HG03575 (cell line): ENCODE data around the gene EGFL8.
"Not testable (repeated sequence)": the region's sequence is repeated elsewhere in the genome, so short reads cannot be mapped to it uniquely, and the experiment has no call there.

ENCODE experiments used
- ATAC-seq: cut with Tn5 transposase; IDR thresholded peaks from one replicate; pipeline ENCODE4 v1.9.1; 2021; ENCODE audit not compliant: unreplicated experiment, insufficient number of reproducible peaks, low FRiP score; ENCODE audit errors: extremely low read depth

Gene EGFL8

GRCh38 chr6:32190911-32191677 is 26.7 kb downstream of the EGFL8 start:
- ATAC-seq, result no peak

DNA sequence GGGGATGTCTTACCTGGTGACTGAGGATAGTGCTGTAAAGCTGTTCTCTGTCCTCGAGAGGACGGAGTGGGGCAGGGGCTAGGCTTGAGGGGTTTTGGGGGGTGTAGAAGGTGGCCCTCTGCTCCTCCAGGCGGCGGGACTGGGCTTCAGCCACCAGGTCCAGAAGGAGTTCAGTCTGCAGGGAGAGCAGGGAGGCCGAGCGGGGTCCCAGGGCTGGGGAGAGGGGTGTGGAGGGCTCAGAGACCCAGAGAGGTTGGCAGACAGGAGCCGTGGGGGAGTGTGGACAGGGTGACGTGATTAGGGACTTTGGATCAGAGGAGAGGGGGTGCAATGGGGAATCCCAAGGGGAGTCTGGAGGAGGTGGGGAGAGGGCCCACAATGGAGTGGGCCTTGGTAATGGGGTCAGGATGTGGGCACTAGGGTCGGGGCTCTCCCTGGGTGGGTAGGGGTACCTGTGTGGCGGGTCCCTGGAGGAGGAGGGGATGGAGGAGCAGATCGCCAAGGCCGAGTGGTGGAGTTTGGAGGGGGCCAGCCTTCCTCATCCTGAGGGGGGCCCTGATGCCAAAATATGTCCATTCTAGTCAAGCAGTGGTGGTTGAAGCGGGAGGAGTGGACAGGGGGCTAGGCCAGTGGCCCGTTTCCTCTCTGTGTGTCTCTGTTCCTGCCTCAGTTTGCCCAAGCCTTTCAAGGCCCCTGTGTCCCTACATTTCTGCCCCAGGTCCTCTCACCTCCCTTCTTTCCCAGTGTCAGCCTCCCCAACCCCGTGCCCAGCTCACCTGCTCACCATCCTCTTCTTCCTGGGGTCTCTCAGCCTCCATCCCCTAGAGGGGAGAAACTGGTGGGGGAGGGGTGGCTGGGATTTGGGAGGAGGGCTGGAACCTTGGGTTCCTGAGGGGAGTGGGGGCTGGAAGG is 27.6 kb downstream of the EGFL8 start:
- ATAC-seq, result no peak

DNA sequence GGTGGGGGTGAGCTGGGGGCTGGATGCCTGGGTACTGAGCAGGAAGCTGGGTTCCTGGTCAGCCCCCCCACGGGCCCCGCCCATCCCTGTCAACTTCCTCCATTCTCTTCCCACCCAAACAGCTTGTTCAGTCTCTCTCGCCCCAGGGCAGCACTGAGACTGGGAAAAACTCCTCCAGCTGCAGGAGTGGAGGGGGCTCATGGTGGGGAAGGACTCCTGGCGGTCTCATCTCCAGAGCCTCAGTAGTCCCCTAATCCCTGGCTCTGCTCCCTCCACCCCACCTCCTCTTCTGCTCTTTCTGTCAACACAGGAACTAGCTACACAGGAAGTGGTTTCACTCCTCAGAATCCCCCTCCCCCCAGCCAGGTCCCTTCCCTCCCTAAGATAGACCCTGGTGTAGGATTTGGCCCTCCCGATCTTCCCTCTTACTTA is 28.2 kb downstream of the EGFL8 start, which contains the start of gene GPSM3:
TSS of gene GPSM3 (minus strand) at position 36 of the 432 bp plus-strand sequence. CDS start 130 bp downstream, outside the sequence.
- no peak for ATAC-seq

DNA sequence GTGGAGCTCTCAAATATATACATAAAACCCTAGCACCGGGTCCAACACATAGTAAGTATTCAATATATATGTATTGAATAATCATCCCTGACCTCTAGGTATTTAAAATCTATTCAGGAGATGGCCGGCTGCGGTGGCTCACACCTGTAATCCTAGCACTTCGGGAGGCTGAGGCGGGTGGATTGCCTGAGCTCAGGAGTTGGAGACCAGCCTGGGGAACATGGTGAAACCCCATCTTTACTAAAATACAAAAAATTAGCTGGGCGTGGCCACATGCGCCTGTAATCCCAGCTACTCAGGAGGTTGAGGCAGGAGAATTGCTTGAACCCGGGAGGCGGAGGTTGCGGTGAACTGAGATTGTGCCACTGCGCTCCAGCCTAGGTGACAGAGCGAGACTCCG is 28.7 kb downstream of the EGFL8 start:
- not testable (repeated sequence) for ATAC-seq

DNA sequence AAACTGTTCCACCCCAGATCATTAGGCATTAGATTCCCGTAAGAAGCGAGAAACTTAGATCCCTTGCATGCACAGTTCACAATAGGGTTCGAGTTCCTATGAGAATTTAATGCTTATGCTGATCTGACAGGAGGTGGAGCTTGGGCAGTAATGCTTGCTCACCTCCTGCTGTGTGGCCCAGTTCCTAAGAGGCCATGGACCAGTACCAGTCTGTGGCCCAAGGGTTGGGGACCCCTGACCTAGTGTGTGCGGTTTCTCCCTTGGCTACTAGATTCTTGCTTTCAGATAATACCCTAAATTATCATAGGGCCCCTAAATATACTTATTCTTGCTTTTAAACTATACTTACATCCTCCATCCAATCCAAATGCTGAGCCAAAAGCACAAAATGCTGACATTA is 30.0 kb downstream of the EGFL8 start:
- ATAC-seq, result no peak

DNA sequence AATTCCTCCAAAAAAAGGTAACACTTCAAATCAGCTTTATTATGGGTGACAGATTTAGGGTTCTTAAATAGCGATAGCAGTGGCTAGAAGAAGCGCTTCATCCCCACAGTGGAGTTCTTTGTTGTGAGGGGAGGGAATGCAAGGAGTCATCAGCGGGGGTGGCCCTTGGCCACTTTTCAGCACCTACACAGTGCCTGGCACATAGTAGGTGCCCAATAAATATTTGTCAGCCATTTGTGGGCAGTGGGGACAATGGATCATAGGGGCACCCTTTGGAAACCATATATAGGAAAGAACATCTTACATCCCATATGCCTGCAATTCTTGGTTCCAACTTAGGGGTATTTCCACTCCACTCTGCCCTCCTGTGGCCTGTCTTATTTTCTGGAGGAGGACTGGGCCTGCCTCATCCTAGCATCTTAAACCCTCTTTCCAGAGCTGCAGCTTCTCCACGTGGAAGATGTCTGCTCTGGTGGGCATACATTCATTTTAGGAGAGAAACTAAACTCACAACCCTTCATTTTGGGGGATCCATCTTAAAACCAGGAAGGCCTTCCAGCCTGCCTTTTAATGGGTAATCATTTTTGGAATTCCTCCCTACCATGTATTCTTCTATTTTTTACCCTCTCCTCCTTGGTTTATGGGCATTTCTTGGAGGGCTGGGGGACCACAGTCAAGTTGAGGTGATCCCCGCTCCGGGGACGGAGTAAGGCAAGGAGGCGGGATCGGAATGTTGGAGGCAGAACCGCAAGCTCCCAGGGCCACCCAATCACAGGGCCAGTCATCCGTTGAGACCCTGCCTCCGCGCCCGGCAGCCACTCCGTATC is 30.6 kb downstream of the EGFL8 start:
- ATAC-seq, result peak; percentile 41

GRCh38 chr6:32195652-32195901 is 31.2 kb downstream of the EGFL8 start:
- ATAC-seq, result no peak

DNA sequence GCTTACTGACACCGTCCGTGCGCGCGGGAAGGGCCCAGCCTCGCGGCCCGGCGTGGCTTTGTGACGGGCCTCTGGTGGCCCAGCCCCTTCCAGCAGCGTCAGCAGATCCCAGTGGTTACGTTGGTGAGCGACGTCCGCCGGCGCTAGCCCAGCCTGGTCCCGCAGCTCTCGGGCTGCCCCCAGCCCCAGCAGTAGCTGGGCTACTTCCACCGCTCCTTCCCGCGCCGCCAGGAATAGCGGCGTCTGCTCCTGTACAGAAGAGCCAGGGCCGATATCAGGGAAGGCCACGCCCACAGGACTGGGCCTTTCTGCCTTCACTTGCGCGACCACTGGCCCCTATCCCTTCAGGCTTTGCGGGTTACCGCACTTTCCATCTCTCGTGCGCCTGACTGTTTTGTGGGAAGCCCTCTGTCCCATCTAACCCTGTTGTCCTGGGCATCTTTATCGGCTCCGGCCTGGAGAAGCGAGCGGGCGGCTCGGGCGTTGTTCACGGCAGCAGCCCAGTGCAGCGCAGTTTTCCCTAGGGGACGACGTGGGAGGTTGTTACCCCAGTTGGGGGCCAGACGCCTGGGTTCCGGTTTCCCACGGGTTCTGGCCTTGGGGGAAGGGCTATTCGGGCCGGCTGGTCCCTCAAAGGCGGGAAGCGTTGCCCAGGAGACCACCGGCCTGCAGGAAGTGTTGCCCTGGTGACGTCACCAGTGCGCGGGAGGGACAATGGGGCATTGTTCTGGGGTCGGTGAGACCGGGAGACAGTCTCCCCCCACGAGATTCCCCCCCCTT is 31.7 kb downstream of the EGFL8 start:
- peak; percentile 31 for ATAC-seq

GRCh38 chr6:32196682-32197616 is 32.6 kb downstream of the EGFL8 start:
- ATAC-seq, result no peak

- ATAC-seq, result no peak
Observed at GRCh38 chr6:32198345-32198696, 33.9 kb downstream of the EGFL8 start.

DNA sequence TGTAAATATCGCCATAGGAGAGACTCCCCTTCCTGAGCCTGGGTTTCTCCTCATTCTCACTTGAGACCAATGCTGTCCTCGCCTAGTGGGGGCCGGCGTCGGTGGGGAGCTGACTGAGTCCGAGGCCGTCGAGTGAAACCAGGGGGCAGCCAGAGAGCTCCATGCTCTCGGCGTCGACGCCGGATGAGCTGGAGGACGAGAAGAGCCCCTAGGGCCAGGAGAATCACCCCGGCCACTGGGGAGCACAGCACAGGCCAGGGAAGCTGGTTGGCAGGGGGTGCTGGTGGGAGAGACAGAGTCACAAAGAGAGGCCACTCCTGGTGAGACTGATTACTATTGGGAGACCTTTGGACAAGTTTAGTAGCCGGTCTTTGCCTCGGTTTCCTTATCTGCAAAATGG is 34.5 kb downstream of the EGFL8 start:
- no peak for ATAC-seq

DNA sequence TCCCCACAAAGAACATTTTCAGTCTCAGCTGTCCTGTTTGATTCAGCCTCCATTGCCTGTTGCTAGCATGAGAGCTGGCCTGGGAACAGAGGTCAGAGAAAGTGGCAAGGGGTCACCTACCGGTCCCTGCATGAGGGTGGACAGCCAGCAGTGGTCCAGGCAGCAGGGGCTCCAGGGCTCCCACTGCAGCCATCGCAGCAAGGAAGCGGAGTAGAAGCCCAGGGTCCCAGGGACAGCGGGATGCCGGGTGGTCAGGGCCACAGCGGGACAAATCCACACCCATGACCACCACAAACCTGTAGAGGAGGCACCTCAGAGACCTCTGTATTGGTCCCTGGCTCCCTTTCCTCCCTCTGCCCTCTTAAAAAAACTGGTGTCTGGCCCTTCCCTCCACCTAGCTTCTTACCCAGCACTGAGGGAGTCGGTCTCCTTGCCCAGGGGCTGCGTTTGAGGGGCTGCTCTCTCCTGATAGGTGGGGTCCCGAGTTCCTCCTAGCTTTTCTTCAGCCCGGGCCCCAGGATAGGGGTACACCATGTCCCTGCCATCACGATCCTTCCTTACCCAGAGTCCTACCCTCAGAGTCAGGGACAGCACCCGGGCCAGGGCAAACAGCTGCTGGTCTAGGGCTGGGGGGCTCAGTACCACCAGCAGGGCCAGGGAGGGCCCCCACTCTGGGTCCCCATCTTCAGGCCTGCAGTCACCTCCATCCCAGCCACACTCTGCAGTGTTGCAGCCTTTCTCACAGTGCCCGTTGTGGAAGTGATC is 36.5 kb downstream of the EGFL8 start:
- ATAC-seq, result no peak

GRCh38 chr6:32202186-32202585 is 37.8 kb downstream of the EGFL8 start:
- ATAC-seq, result no peak

- no peak for ATAC-seq
Observed at GRCh38 chr6:32203426-32204267, 39.3 kb downstream of the EGFL8 start.

GRCh38 chr6:32204268-32204715 is 39.9 kb downstream of the EGFL8 start:
- no peak for ATAC-seq

DNA sequence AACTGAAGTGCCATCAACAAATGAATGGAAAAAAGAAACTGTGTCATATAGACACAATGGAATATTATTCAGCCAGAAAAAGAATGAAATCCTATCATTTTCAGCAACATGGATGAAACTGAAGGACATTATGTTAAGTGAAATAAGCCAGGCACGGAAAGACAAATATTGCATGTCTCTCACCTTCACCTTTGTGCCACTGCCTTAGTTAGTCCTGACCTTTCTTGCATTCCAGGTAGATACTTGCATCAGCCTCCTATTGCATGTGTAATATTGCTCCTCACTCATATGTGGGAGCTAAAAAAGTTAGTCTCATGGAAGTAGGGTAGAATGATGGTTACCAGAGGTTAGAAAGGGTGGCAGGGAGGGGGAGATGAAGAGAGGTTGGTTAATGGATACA is 44.6 kb downstream of the EGFL8 start:
- ATAC-seq, result no peak
